Heart left ventricle (tissue), 16 donors: ENCODE measurements around the gene CHAMP1. TPM values are rescaled to one million over a fixed set of nuclear protein-coding genes. Genes with fewer than 3 reads are reported as not detected.

ENCODE experiments used
- ATAC-seq, 4 donors: fragments of 200-7000 bp; cut with Tn5 transposase; one replicate each; pipeline ENCODE4 v1.9.1; 2020 to 2022; ENCODE audit warnings: moderate library complexity in 4 of 4, mild to moderate bottlenecking in 3 of 4, moderate number of reproducible peaks in 1 of 4
- DNase-seq, 5 donors: peaks; one replicate each; pipeline ENCODE4 v3.0.0-alpha.2; 2020
- H3K27ac ChIP-seq, 12 donors: fragments of 200-600 bp; sonication (generic) in 4 of 12; one replicate each; pipeline versions ENCODE4 v1.5.0 to v1.8.0; 2016 to 2022; ENCODE audit warnings: mild to moderate bottlenecking in 2 of 12
- H3K27me3 ChIP-seq, 9 donors: fragments of 200-600 bp; sonication (generic) in 2 of 9; one replicate each; pipeline versions ENCODE4 v1.5.1 to v1.8.0; 2016 to 2022; ENCODE audit warnings: mild to moderate bottlenecking in 3 of 9
- H3K36me3 ChIP-seq, 9 donors: fragments of 200-600 bp; sonication (generic) in 2 of 9; one replicate each; pipeline versions ENCODE4 v1.5.0 to v1.8.0; 2018 to 2022; ENCODE audit warnings: mild to moderate bottlenecking in 2 of 9
- H3K4me1 ChIP-seq, 12 donors: fragments of 200-600 bp; sonication (generic) in 4 of 12; one replicate each; pipeline versions ENCODE4 v1.5.0 to v1.8.0; 2016 to 2022; ENCODE audit warnings: mild to moderate bottlenecking in 3 of 12
- H3K4me3 ChIP-seq, 12 donors: fragments of 200-600 bp; sonication (generic) in 4 of 12; one replicate each; pipeline versions ENCODE4 v1.5.0 to v1.8.0; 2017 to 2022; ENCODE audit warnings: mild to moderate bottlenecking in 9 of 12, moderate library complexity in 4 of 12
- H3K9me3 ChIP-seq, 12 donors: fragments of 200-600 bp; sonication (generic) in 4 of 12; one replicate each; pipeline versions ENCODE4 v1.5.0 to v1.8.0; 2016 to 2022; ENCODE audit warnings: mild to moderate bottlenecking in 1 of 12
- CTCF ChIP-seq, 12 donors: fragments of 200-600 bp; sonication (generic) in 4 of 12; IDR thresholded peaks; one replicate each; pipeline versions ENCODE4 v1.5.0 to v1.8.0; 2018 to 2022; ENCODE audit warnings: antibody characterized with exemption in 12 of 12, mild to moderate bottlenecking in 5 of 12
- POLR2A ChIP-seq, 2 donors: fragments of 450-650 bp; IDR thresholded peaks; one replicate each; pipeline ENCODE4 v1.6.1; 2017; ENCODE audit warnings: antibody characterized with exemption in 2 of 2, mild to moderate bottlenecking in 2 of 2, moderate library complexity in 2 of 2
- WGBS, 4 donors: extraction: QIAGEN DNeasy Blood & Tissue Kit in 2 of 4; methylation state at CpG; one replicate each; pipeline versions ENCODE4 v1.1.5 to v1.1.7; 2013 to 2018; 5-methylcytosine and 5-hydroxymethylcytosine counted together
- intact Hi-C, 10 donors: fragments of 100-400 bp; cut with DNase I; formaldehyde crosslinking; loops; one replicate each; pipeline versions ENCODE4 v1.11.1 to v1.14.2; 2022
- polyA plus RNA-seq, 2 donors: library from polyadenylated mRNA; stranded (reverse); fragments of 200-250 nt; gene quantifications; one replicate each; pipeline ENCODE4 v1.2.3, GENCODE V29; 2013
- total RNA-seq, 9 donors: library from RNA; depleted of rRNA in 2 of 9; stranded (reverse); fragments of >200 nt in 2 of 9; fragmentation: NEBNext Ultra II Directional in 3 of 9; extraction: Animal tissue kit (Norgen Biotek cat#: 25700) in 3 of 9; gene quantifications; one replicate each; pipeline versions ENCODE4 v1.1.0 to v1.2.4, GENCODE V29; 2016 to 2023
- donor health status: ischemic (EF 13 %, LVEDD 7.1; RV severe dilation, severe dysfunction).
- donor health status: healthy with polysubstance abuse.
- donor health status: DM: no; HTN: yes; CAD: no.
- donor health status: DM: no; HTN: no; CAD: no.
- donor health status: ischemic (EF 25% LVEDD 6.9; RV normal size, moderate dysfunction).
- donor health status: ischemic (EF 25% LVEDD 5.7; RV mildly dilated, moderate dysfunction).
- donor health status: healthy.
- donor health status: DM: yes; HTN: yes; CAD: no.
- donor health status: ischemic (EF 35%, LVEDD 5.7; RV mildly dilated, moderate dysfunction).
- donor health status: nonischemic (EF 11% LVEDD 7.7; RV severe dilation, severe dysfunction).
- donor health status: DM: yes; HTN: yes; CAD: no.
- donor health status: PGD.
- donor health status: ischemic (EF 29% LVEDD 5.4; RV normal size, mild dysfunction).
- donor health status: nonischemic (EF 23%, LVEDD 6.1; RV moderate dilation, normal function).

Gene CHAMP1
- total and polyA plus RNA-seq, 11 donors: 3.2 to 17.5 (median 9.1) TPM

- Histone ChIP-seq H3K36me3 (peaks cover 0 to 49% (median 34%) of the 10 kb centered on the region in 9 donors), H3K4me3 (no peak overlapping the region), H3K9me3 (no peaks in the 10 kb centered on the region), H3K27me3 (no peaks in the 10 kb centered on the region), H3K4me1 (peaks cover 0 to 34% (median 14%) of the 10 kb centered on the region in 12 donors), H3K27ac (peak overlapping the region in 1 of 12 donors; percentile 98)
- WGBS, 4 donors: 71 to 81% (median 79%) methylated on average over 4 of the region's 4 CpGs
- intact Hi-C loops: no loop called here
- no peak for DNase-seq
- TF ChIP-seq CTCF (IDR thresholded peaks at IDR 0.05): no peak
- TF ChIP-seq POLR2A (IDR thresholded peaks at IDR 0.05): no peak
- ATAC-seq: no peak
Measured at GRCh38 chr13:114279146-114279545, 35.2 kb upstream of the CHAMP1 start.

GRCh38 chr13:114279758-114280355, 34.4 kb upstream of the CHAMP1 start:
- Histone ChIP-seq H3K27me3 (no peaks in the 10 kb centered on the region), H3K36me3 (peaks cover 0 to 49% (median 30%) of the 10 kb centered on the region in 9 donors), H3K27ac (peak overlapping the region in 7 of 12 donors; percentile 90 to 99 (median 98)), H3K4me1 (peaks cover 0 to 31% (median 14%) of the 10 kb centered on the region in 12 donors), H3K4me3 (peak overlapping the region in 3 of 12 donors; percentile 57 to 93 (median 80)), H3K9me3 (no peaks in the 10 kb centered on the region)
- 87 to 97% (median 93%) methylated on average over 2 of the region's 2 CpGs for WGBS, 4 donors
- intact Hi-C loops: no loop called here
- no peak for DNase-seq
- TF ChIP-seq POLR2A (IDR thresholded peaks at IDR 0.05): no peak
- TF ChIP-seq CTCF (IDR thresholded peaks at IDR 0.05): no peak
- ATAC-seq: no peak

GRCh38 chr13:114281351-114282040, 32.8 kb upstream of the CHAMP1 start, which contains the start of gene UPF3A:
UPF3A (plus strand) TSS chr13:114281601; CDS start chr13:114281640, 39 bp downstream.
- DNase-seq (peak; percentile 92 to 96 (median 93)), ATAC-seq (peak; percentile 81 to 96 (median 93))
- TF ChIP-seq POLR2A (IDR thresholded peaks at IDR 0.05): peak in 1 of 2 donors; percentile 90
- TF ChIP-seq CTCF (IDR thresholded peaks at IDR 0.05): no peak
- peak within 1 kb of the TSS; percentile 57 to 93 (median 78) for H3K4me3 ChIP-seq
- WGBS, 4 donors: 0 to 1% (median 0%) methylated on average over 40 to 81 of the region's 89 CpGs; no CpG with 5 or more reads in 1 of the 4 donors
- intact Hi-C loops: loop anchor here in 2 of 10 donors (1.0 kb wide), 1 partner anchor 33 kb away; the partner anchor contains the start of gene CHAMP1 (in 2 of the 2)
- H3K9me3 ChIP-seq: no peaks in the 10 kb centered on the region
- no peaks in the 10 kb centered on the region for H3K27me3 ChIP-seq
- H3K36me3 ChIP-seq: peaks cover 0 to 47% (median 23%) of the 10 kb centered on the region in 9 donors
- peaks cover 0 to 25% (median 14%) of the 10 kb centered on the region in 12 donors for H3K4me1 ChIP-seq
- peak within 1 kb of the TSS; percentile 90 to 99 (median 98) for H3K27ac ChIP-seq
